Mammary epithelial cell (primary cell): ENCODE results near the gene KYAT1.

Source experiments
- CTCF ChIP-seq, 2 donors: IDR thresholded peaks in 1 of 2; conservative IDR thresholded peaks in 1 of 2; 2 replicates each; pipeline ENCODE4 v1.5.1; 2011 to 2012; ENCODE audit warnings: inconsistent platforms in 2 of 2, low read length in 2 of 2, mild to moderate bottlenecking in 2 of 2, control low read depth in 1 of 2, low read depth in 1 of 2; ENCODE audit not compliant: insufficient read depth in 1 of 2; ENCODE audit errors: extremely low read depth in 1 of 2
- EZH2 ChIP-seq: IDR thresholded peaks from 2 replicates; pipeline ENCODE4 v1.6.1; 2012; ENCODE audit warnings: low read length, inconsistent platforms, borderline replicate concordance

GRCh38 chr9:128838338-128838737 is 43.4 kb downstream of the KYAT1 start:
- TF ChIP-seq EZH2 (no peak), CTCF (conservative IDR thresholded peaks at IDR 0.05 in 1 of 2, IDR thresholded peaks at IDR 0.05 in 1 of 2; ENCODE audit: extremely low read depth in 1 of 2, insufficient read depth in 1 of 2, low read depth in 1 of 2, low read length in 2 of 2) (no peak)
